Measurements from ENCODE around the gene ROR2.
"Not testable (repeated sequence)": the region's sequence is repeated elsewhere in the genome, so short reads cannot be mapped to it uniquely, and the experiment has no call there.

The ROR2 gene

GRCh38 chr9:91923145-91923544 lies 26.9 kb downstream of the ROR2 start:
- no peak for DNase-seq (ENCODE audit: low read depth)

- no peak for DNase-seq (ENCODE audit: low read depth)
These were observed 28.7 kb downstream of the ROR2 start for GRCh38 chr9:91921371-91921770.

GRCh38 chr9:91920630-91921350 lies 29.2 kb downstream of the ROR2 start:
- no peak for DNase-seq (ENCODE audit: low read depth)

- no peak for DNase-seq (ENCODE audit: low read depth)
These were observed 30.4 kb downstream of the ROR2 start for GRCh38 chr9:91919621-91920020.

- DNase-seq (ENCODE audit: low read depth) = no peak
These were observed 32.6 kb downstream of the ROR2 start for GRCh38 chr9:91917436-91917835.

- DNase-seq (ENCODE audit: low read depth) = no peak
These were observed 34.3 kb downstream of the ROR2 start for GRCh38 chr9:91915524-91916263.

GRCh38 chr9:91914937-91915336 lies 35.1 kb downstream of the ROR2 start:
- no peak for DNase-seq (ENCODE audit: low read depth)

GRCh38 chr9:91914404-91914803 lies 35.6 kb downstream of the ROR2 start:
- DNase-seq (ENCODE audit: low read depth) = no peak

- DNase-seq (ENCODE audit: low read depth) = no peak
These were observed 36.0 kb downstream of the ROR2 start for GRCh38 chr9:91913986-91914385.

GRCh38 chr9:91913096-91913495 lies 36.9 kb downstream of the ROR2 start:
- no peak for DNase-seq (ENCODE audit: low read depth)

GRCh38 chr9:91911657-91912056 lies 38.4 kb downstream of the ROR2 start:
- no peak for DNase-seq (ENCODE audit: low read depth)

- DNase-seq (ENCODE audit: low read depth) = not testable (repeated sequence)
These were observed 40.8 kb downstream of the ROR2 start for GRCh38 chr9:91909256-91909655.

- no peak for DNase-seq (ENCODE audit: low read depth)
These were observed 41.3 kb downstream of the ROR2 start for GRCh38 chr9:91908746-91909145.

- DNase-seq (ENCODE audit: low read depth) = no peak
These were observed 41.8 kb downstream of the ROR2 start for GRCh38 chr9:91908293-91908623.

GRCh38 chr9:91907484-91908292 lies 42.3 kb downstream of the ROR2 start:
- no peak for DNase-seq (ENCODE audit: low read depth)

GRCh38 chr9:91905991-91906469 lies 44.0 kb downstream of the ROR2 start:
- DNase-seq (ENCODE audit: low read depth) = no peak

- no peak for DNase-seq (ENCODE audit: low read depth)
These were observed 44.8 kb downstream of the ROR2 start for GRCh38 chr9:91905237-91905650.

- DNase-seq (ENCODE audit: low read depth) = no peak
These were observed 45.3 kb downstream of the ROR2 start for GRCh38 chr9:91904588-91905236.

- DNase-seq (ENCODE audit: low read depth) = no peak
These were observed 46.7 kb downstream of the ROR2 start for GRCh38 chr9:91903126-91903911.

GRCh38 chr9:91902475-91903125 lies 47.4 kb downstream of the ROR2 start:
- DNase-seq (ENCODE audit: low read depth) = no peak

- DNase-seq (ENCODE audit: low read depth) = no peak
These were observed 49.2 kb downstream of the ROR2 start for GRCh38 chr9:91900797-91901177.
